Activated T-cell treated with anti-CD3 and anti-CD28 coated beads for 1 hour (primary cell): ENCODE results near the gene MTCH1.
"Not testable (repeated sequence)": the region's sequence is repeated elsewhere in the genome, so short reads cannot be mapped to it uniquely, and the experiment has no call there.

Experiments
- DNase-seq: peaks from one replicate; pipeline ENCODE4 v3.0.0-alpha.2; 2020; ENCODE audit warnings: low read depth

MTCH1 gene

GRCh38 chr6:36997811-36998722, 12.1 kb upstream of the MTCH1 start:
- DNase-seq = no peak

DNA sequence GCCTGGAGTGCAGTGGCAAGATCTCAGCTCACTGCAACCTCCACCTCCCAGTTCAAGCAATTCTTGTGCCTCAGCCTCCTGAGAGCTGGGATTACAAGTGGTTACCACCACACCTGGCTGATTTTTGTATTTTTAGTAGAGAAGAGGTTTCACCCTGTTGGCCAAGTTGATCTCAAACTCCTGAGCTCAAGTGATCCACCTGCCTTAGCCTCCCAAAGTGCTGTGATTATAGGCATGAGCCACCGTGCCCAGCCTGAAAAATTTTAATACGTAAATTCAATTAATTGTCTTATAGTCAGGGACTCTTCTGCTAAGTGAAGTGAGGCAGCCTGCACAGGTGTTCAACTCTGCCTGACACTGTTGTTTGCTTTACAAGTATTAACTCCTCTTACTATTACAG, 4.4 kb upstream of the MTCH1 start:
- not testable (repeated sequence) for DNase-seq

DNA sequence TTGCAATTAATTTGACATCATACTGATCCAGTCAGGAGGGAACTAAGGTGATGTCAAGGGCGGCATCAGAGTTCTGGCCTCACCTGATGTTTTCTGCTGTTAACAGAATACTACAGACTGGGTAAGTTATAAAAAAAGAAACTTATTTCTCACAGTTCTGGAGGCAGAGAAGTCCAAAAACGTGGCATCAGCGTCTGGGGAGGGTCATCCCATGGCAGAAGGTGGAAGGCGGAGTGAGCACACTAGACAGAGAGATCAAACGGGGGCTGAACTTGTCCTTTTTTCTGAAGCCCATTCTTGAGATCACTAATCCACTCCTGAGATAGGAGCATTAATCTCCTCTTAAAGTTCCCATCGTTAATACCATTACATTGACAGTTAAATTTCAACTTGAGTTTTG, 3.3 kb upstream of the MTCH1 start:
- DNase-seq = no peak

GRCh38 chr6:36986704-36987047, 680 bp upstream of the MTCH1 start:
- no peak for DNase-seq

DNA sequence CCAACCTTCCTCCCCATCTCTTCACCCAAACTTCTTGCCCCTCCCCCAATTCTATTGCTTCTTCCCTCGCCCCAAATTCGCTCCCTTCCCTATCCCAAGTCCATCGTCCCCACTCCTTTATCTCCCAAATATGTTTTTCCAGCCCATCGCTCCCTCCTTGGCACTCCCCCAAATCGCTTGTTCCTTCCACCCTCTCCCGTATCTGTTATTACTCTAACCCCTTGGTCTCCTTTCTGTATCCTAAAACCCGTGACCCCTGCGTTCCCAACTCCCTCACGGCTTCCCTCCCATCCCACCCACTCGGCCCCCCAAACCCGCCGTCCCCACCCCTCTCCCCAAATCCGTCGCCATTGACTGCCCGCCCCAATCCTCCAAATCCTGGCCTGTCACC, 584 bp downstream of the MTCH1 start:
- DNase-seq = no peak

- peak; percentile 32 for DNase-seq
Observed at GRCh38 chr6:36984581-36985416, 1.2 kb downstream of the MTCH1 start.

- no peak for DNase-seq
Observed at GRCh38 chr6:36983538-36983937, 2.5 kb downstream of the MTCH1 start.

DNA sequence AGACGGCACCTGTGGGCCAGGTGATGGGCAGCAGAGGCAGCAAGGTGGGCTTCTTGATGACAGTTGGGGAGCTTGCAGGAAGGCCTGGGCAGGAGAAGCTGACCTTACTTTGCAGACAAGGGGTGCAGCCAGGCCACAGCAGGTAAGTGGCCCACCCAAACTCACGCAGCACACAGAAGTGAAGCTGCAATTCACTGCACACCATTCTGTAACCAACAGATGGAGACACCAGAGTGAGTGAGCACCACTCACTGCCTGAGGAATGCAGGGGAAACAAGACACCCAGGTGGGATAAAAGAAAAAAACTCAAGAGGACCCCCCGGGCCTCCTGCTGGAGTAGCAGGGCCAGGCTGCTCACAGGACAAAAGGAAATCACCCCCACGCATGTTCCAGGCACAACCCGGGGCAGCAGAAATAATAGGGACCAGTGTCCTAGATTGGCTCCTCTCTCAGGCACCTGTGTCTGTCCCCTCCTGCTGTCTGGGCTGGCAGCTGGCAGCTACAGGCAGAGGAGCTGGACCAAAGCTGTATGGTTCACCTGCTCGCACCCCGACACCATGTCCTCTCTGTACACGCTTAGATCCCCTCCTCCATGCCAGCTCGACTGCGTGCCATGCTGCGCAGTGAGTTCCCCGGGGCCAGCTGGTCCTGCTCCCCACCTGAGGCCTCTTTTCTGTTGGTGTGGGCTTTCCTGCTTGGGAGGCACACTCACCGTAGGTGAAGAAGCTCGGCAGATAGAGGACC, 4.9 kb downstream of the MTCH1 start:
- DNase-seq = no peak

DNA sequence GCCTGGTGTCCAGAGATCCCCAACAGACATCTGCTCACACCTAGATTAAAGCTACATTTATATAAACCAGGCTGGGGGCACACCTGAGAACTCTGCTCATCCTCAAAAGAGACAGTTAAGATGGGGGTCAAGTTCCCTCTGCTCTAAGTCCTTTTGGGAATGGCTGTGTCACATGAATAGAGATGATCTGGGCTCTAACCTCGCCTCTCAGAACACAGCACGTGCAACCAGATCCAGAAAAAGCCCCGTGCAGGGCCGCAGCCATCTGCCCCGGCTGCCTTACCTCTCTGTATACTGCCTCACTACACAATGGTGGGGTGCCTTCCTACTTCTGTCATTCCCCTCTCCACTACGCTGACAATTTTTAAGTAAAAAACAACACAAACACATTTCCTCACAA, 5.9 kb downstream of the MTCH1 start:
- DNase-seq = no peak

DNA sequence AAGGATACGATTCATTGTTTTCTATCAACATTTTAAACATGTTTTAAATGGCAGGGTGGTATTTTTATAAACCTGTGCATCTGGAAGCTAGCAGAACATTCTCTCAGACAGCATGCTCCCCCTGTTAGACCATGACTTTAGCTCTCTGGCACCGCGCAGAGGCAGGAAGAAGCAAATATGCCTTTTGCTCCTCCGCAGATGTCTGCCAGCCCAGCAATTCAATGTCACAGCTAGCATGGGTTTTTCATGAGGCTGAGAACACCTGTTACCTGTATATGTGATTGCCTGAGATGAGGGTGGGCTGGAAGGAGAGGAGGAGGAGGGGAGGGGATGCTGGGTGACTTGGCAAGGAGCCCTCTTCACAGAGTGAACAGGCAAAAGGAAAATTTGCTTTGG, 6.7 kb downstream of the MTCH1 start:
- DNase-seq = no peak

- DNase-seq = no peak
Observed at GRCh38 chr6:36978421-36979346, 7.3 kb downstream of the MTCH1 start.

GRCh38 chr6:36977470-36977941, 8.5 kb downstream of the MTCH1 start:
- no peak for DNase-seq

DNA sequence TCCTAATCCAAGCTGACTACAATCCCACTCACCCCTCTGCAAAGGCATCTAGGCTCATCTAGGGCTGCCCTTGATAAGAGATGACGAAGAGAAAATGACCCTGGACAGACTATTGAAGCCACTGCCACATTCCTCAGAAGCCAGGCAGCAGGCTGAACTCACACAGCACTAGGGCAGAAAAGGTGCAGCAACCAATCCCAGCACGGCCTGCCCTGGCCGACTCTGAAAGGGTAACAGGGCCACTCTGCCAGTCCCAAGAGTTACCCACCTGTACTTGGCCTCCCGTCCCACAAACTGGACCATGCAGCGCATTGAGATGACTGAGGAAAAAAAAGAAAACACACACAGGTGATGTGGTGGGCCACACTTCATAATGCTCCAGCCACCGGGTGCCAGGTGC, 9.1 kb downstream of the MTCH1 start:
- no peak for DNase-seq

- DNase-seq = no peak
Observed at GRCh38 chr6:36976509-36976908, 9.5 kb downstream of the MTCH1 start.

DNA sequence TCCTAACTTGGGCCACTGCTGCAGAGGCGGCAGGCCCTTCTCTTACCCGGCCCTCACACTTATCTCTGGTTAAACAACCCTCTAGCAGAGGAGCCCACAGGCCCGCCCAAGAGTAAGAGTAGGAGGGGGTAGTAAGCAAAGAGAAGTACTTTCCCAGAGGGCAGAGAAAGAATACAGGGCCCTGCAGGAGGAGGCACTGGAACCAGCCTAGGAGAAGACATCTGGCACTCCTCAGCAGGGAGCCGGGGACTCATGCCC, 10.1 kb downstream of the MTCH1 start:
- DNase-seq = no peak

DNA sequence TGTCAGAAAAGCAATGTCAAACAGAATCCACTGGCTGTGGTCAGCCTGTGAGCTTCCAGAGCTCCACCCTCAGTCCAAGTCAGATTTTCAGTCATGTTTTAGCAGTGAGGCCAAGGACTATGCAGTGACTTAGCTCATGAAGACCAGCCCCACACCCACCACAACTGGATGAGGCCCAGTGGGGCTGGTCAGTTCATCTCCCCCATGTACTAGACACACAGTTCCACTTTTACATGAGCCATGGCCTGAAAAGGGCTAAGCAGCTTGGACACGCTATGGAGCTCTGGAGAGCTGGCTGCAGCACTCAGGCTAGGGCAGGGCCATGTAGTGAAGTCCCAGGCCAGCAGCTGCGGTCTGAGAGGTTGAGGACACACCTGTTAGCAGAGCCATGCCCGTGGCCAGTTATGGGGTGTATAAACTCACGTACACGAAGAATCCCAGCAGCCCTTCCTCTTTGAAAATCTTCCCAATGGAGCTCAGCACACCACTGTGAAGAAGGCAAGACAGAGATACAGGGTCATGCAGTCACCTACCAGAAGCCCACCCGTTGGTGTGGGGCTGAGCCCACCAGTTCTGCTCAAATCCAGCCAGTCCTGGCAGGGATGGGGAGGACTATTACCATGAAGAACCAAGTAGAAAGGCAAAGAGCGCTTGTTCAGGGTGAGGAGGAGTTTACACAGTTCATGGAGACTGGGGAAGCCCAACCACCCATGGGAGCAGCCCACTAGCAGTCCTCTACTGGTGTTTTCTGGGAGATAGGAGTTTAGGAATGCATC, 10.6 kb downstream of the MTCH1 start:
- DNase-seq = no peak

DNA sequence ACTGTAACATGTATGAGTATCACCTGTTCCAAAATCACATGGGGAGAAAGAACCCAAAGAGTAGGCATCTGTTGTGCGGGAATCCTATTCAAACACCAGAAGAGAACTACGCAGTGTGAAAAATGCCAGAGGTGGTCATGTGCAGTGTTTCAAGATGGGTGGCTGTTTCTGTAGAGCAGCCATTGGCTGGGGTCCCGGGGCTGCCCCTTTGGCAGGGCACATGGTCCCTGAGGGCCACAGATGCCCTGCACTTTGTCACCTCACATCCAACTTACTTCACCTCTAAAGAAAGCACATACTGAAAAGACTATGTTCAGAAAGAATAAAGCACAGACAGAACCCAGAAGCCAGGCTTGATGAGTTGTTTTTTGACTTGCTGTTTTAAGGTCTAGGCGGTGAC, 12.3 kb downstream of the MTCH1 start:
- DNase-seq = no peak

DNA sequence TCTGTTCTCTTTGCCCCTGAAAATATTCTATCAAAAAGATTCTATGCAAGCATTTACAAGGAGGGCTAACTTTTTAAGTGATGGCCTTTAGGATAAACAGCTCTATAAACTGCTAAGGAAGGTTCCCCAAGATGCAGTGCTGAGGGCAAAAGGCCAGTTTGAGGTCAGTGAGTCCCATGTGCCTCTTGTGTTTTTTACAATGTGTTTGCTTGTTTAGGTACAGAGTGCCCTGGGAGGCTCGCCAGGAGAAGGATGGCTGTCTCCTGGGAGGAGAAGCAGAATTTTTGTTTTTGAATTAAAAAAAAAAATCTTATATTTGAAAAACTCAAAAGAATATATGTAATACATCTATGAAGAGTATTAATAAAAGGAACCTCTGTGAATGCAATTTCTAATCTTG, 12.8 kb downstream of the MTCH1 start:
- no peak for DNase-seq

DNA sequence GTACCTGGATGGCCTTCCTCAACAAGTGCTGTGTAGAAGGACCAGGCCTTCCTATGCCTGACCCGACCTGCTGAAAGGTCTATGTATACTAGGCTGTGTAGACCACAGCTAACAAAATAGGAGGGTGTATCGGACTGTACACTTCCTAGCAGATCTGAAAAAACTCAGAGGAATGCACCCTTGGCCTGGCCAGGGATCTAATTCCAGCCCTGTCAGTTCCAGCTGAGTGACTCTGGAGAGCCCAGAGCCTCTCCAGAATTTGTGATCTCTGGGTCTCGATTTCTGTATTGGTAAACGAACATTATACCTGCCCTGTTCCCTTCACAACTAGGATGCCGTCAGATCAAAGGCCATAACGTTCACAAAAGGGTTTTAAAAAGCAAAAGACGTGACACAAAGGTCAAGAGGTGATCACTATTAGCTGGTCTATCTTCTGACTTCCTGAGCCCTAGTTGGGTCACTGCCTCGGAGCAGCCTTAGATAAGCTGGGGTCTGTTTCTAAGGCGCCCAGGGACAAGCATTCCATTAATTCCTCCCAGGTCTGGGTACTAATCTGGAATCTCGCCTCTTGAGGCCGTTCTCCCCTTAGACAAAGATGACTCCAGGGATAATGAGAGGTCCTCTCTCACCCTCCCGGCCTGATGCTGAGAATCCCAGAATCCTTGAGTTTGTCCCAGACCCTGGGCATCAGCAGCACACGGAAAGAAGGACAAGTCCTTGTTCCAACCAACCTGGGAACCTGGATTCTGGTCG, 13.9 kb downstream of the MTCH1 start:
- no peak for DNase-seq
